ENCODE data around the gene TMED10.

GRCh38 chr14:75125617-75126016, 50.8 kb downstream of the TMED10 start:
- TF ChIP-seq CTCF (IDR thresholded peaks at IDR 0.05): no peak
- no peak for TF ChIP-seq POLR2A (IDR thresholded peaks at IDR 0.05)

All from right lobe of liver (tissue), 4 donors.